Activated CD8-positive, alpha-beta memory T cell treated with anti-CD3 and anti-CD28 coated beads, Interleukin-2, amount 50 U/mL, for 4 hours (primary cell): ENCODE measurements around the gene CD164.
"Not testable (repeated sequence)": the region's sequence is repeated elsewhere in the genome, so short reads cannot be mapped to it uniquely, and the experiment has no call there.

Source experiments
- DNase-seq: peaks from one replicate; pipeline ENCODE4 v3.0.0-alpha.2; 2020

CD164 gene

DNA sequence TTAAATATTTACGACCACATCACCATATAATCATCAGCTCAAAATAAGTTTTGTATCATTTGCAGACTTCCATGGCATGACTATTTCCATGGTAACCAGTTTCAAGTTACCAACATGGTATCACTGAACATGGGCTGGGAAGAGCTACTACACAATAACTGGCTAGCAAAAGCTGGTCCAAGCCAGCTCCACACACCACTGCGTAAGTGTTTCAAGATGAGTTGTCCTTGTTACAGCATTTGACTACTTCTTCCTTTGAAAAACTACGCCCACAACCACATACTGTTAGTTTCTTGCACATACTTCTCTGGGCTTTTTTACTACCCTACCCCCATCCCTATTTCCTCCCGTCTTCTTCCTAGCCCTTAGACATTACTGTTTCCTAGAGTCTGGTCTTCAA lies 8.5 kb downstream of the CD164 start:
- DNase-seq, result no peak

DNA sequence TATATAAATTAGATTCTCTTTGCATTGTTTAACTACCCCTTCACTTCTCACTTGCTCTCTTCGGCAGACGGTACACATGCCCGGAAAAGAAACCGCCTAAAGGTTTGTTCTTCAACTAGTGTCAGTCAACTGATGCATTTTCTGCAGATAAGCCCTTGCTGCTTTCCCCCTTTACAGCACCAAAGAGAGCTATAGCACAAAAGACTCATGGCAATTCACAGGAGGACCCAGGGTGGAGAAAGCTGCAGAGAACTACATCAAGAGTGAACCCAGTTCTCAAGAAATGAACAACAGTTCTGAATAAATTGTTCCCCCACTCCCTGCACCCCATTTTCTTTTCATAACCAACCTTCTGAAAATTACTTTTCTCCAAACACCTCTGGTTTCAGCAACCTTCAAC lies 8.9 kb downstream of the CD164 start:
- DNase-seq, result no peak

DNA sequence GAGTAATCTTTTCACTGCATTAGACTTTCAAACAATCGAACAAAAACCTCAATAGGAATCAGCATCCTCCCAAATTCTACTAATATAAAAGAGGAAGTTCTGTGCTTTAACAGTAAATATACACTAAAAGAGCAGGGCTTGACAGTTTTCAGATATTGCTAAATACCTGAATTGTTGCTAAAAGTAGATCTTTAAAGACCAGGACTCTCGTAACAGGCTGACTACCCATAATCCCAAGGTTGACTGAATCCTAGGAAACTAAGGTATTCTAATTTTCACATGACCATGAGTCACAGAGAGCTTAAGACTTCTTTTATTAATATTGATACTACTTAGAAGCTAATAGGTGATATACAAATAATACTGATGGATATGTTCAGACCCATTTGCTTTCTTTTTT lies 10.1 kb downstream of the CD164 start:
- DNase-seq, result no peak

DNA sequence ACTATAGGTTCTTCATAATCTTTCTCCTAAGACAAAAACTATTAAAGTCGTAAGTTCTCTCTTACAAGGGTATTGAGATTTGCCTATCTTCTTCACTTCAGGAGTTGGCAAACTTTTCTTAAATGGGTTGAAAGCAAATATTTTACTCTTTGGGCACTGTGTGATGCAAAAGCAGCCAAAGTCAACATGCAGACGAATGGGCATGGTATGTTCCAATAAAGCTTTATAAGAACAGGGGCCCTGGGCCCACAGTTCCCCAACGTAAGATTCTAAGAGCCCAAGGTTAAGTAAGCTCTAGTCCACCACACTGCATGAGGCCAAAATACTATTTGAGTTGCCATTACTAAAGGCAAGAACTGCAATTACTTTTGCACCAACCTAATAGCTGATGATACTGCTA lies 11.5 kb downstream of the CD164 start:
- no peak for DNase-seq

DNA sequence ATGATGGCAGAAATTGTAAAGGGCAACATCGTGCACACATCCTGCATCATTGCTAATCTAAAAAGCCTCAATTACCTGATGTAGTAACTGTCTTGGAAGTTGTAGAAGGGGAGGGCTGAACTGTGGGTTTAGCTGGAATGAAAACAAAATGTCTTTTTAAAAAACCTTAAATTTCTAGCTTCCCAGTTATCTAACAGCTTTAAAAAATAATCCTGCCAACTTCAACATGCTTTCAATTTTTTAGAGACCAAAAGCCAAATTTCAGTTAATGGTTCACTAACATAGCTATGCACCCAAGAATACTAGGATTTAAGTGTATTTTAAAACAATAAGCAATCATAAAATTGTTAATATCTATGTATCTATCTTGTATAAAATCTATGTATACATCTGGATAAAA lies 11.9 kb downstream of the CD164 start:
- no peak for DNase-seq

DNA sequence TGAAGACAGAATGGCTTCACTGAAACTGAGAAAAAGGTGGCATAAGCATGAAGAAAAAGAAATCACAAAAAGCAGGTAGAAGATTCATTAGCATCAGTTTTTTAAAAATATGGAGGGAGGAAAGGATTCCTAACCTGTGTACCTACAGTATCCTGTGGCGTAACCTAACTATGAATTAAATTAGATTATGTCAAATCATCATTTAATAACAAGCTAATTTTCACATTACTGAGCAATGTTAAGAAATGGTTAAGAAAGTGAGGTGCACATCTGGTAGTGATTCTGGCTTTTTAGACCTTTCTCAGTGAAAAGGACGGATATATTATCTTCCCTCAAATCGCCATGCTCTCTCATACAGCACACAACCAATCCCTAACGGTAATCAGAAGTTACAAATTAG lies 12.5 kb downstream of the CD164 start:
- no peak for DNase-seq

DNA sequence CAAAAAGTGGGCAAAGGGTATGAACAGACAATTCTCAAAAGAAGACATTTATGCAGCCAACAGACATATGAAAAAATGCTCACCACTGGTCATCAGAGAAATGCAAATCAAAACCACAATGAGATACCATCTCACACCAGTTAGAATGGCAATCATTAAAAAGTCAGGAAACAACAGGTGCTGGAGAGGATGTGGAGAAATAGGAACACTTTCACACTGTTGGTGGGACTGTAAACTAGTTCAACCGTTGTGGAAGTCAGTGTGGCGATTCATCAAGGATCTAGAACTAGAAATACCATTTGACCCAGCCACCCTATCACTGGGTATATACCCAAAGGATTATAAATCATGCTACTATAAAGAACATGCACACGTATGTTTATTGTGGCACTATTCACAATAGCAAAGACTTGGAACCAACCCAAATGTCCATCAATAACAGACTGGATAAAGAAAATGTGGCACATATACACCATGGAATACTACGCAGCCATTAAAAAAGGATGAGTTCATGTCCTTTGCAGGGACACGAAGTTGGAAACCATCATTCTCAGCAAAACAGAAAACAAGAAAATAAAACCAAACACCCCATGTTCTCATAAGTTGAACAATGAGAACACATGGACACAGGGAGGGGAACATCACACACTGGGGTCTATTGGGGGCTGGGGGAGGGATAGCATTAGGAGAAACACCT lies 17.7 kb downstream of the CD164 start:
- DNase-seq, result not testable (repeated sequence)

DNA sequence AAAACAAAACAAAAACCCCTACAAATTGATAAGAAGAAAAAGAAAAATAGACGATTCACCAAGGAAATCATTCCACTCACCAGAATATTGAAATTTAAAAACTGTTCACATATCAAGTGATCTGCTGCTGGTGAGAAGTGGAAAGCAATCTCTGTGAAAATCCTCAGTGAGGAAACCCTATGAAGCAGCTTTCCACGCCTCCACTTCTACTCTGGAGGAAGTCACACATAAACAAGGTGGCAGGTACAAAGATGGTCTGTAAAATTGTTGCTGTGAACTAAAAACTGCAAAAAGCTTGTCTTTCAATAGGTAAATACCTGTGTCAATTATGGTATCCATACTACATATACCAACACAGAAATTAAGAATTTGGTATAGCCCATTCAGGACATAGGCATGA lies 18.5 kb downstream of the CD164 start:
- DNase-seq, result no peak

DNA sequence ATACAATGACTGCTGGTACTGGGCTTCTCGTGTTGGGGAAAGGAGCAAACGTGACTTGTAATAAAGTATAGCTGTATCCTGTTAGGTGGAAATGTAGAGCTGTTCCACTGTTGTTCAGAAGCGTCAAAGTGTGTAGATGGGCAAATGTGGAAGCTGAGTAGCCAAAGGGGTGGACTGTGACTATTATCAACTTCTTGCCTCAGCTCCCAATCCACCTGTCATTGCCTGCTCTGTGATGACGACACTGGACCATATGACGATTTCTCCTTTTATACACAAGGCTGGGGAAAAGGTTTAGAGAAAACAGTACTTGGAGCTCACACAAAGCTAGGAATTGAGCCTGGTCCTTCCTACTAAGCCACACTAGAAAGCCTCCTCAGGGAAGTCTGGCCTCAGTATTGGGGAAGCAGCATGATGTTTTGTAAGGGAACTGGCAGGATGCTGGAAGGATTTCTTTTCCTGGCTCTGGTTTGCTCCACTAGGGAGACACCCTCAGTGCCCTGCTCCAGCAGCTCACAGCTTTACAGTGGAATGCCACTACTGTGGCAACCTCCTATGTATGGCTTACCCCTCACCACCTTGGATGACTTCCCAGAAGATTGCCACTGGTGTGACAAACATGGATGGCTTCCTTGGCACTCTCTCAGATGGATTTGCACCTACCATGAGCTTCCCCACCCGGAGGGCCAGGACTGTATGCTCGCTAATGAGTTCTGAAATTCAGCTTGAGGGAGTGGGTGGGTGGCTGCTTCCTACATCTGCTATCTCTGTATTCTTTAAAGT lies 20.0 kb downstream of the CD164 start:
- DNase-seq, result no peak

DNA sequence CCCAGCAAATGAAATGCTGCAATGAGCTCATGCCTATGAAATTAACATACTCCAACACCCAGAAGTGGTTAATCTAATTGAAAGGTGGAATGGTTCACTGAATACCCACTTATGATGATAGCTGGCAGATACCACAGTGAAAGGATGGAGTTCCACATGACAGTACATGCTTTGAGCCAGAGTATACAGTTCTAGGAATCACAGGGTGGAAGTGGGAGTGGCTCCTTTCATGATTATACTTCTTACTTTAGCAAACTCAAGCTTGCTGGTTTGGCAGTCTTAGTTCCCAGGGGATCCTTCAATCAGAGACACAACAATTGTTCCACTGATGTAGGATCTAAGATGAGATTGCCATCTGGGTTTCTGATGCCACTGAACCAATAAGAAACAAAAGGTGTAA lies 21.5 kb downstream of the CD164 start:
- DNase-seq, result no peak

DNA sequence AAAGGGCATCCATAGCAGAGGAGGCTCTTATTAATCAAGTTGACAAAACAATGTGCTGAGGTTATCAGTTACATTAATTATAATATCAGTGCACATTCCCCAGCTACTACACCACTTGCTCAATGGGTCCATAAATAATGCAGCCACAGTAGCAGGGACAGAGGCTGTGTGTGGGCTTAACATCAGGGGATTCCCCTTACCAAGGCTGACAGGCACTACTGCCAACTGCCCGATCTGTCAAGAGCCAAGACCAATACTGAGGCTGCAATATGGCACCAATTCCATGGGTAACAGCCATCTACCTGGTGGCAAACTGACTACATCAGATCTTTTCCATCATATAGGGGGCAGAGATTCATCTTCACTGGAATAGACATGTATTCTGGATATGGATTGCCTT lies 22.0 kb downstream of the CD164 start:
- DNase-seq, result no peak

DNA sequence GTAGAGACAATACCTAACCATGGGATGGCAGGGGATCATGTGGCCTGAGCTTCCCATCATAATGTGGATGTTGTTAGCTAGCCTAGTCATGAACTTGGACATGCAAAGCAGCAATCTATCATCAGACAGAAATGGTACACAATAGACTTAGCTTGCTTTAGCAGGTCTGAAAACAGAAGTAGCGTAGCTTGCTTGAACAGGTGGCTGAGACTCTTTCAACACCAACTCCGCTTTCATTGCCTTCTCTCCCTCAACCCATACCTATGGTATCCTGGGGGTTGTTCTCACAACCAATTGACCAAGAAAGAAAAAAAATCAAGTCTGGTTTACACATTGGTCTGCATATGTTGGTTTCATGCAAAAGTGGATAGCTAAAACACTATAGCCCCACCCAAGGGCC lies 23.0 kb downstream of the CD164 start:
- no peak for DNase-seq

DNA sequence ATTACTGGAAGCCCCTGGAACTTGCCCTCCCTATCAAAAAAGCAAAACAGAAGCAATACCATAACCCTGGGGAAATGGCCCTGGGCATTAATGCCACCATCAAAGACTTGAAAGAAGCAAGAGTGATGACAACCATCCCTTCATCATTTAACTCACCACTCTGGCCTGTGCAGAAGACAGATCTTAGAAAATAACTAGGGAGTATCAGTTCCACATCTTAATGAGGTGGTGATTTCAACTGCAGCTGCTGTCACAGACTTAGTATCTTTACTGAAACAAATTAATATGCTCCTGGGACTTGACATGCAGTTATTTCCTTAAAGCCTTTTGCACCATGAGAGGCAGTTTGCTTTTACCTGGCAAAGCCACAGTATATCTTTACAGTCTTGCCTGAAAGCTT lies 24.1 kb downstream of the CD164 start:
- DNase-seq, result no peak

DNA sequence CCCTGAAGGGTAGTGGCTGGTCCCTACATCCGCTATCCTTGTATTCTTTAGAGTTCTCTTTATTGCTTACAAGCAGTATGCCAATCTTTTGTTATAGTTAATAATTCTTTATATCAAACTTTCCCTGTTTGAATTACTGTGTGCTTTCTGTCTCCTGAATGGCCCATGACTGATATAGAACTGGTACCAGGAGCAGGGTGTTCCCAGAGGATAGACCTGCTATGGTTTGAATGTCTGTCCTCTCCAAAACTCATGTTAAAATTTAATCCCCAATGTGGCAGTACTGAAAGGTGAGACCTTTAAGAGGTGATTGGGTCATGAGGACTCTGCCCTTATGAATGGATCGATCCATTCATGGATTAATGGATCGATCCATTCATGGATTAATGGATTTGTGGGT lies 26.0 kb downstream of the CD164 start:
- DNase-seq, result no peak

DNA sequence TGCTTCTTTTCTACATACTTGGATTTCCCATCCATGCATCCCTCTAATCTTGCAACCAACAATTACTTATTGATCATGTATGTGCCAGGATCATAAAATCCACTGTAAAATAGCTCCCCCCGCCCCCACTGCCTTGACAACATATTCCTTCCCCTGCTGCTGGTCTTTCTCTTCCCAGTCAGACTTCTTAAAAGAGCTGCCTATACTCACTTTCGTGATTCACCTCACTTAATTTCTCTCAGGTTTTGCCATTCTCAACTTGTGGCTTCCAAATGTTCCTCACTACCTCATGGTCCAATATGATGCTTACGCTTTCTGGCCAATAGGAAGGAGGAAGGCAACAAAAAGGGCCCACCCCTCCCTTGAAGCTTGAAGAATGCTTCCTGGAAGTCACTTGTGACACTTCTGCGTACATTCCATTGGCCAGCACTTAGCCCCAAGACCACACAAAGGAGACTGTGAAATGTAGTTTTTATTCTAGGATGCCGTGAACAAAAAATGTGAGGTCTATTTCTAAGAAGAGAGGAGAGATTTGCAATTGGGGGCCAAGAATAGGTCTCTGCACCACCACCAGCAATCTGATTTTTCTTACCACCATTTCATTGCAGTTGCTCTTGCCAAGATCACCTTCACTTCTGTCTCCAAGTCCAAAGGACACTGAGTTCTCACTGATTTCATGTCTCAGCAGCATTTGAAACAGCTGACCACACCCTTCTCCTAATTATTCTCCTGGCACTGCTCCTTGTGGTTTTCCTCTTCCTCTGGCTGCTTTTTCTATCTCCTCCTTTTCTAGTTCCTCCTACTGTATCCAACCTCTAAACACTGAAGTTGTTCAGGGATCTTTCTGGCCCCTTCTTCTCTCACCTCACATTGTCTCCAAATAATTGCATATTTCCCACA lies 30.8 kb downstream of the CD164 start:
- DNase-seq, result no peak

DNA sequence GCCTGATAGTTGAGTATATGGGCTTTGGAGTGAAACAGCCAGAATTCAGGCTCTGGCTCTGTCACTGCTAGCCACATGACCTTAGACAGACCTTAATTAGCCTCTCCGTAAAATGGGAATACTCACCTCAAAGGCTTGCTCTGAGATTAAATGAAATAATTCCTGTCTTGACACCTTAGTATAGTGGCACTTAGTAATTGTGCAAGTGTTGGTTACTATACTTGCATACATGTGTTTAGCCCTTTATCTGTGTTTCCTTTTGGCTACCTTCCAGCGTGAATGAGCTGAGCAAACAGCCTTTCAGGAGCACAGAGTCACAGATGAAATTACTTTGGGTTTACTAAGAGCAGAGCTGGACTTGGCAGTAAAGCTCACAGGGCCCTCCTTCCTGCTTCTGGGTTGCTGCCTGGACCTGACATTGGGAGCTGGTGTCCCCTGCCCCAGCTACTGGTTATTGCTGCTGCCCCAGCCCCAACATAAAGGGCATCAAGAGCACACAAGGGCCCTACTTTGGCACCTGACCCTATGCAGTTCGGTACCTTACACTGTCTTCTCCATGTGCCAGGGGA lies 32.8 kb downstream of the CD164 start:
- DNase-seq, result no peak

DNA sequence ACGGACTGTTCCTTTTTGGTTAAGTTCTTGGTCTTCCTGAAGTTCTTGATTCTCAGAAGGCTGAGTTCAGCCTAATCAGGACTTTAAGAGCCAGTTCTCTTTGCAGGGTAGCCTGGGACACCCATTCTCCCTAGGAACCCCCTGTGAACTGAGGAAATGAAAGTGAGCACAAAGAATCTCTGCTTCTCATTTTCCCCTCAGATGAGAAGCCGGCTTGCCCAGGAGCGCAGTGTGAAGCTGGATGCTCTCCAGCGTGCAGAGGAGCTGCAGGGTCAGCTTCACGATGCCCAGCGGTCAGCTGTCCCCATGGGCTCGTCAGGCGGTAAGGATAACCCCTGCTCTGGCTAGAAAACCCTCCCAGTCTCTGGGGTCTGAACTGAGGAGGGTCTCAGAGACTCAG lies 34.0 kb downstream of the CD164 start:
- no peak for DNase-seq

DNA sequence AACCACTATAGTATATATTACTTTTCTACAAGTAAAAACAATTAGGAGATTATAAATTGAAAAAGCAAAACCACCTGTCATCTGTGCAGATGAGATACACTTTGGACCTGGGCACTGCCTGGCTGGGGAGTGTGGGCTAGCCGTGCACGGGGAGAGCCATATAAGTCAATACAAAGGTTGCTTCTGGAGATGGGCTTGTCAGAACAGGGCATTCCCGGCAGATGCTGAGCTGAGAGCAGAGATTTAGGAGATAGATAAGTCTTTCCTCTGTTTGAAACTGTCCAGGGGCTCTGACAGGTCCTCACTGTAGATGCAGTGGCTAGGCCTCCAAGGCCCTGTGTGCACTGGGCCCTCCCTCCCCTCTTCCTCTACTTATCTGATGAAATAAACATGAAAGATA lies 34.5 kb downstream of the CD164 start:
- no peak for DNase-seq

DNA sequence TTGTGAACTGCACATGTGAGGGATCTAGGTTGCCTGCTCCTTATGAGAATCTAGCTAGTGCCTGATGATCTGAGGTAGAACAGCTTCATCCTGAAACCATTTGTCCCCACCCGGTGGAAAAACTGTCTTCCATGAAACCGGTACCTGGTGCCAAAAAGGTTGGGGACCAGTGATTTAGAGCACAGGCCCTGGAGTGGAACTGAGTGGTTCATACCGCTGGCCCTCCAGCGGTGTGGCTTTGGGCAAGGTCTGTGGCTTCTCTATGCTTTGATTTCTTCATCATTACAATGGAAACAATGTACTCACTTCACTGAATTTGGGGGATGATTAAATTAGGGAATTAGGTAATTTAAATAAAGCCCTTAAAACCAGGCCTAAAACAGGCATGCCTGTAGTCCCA lies 36.3 kb downstream of the CD164 start:
- DNase-seq, result no peak

DNA sequence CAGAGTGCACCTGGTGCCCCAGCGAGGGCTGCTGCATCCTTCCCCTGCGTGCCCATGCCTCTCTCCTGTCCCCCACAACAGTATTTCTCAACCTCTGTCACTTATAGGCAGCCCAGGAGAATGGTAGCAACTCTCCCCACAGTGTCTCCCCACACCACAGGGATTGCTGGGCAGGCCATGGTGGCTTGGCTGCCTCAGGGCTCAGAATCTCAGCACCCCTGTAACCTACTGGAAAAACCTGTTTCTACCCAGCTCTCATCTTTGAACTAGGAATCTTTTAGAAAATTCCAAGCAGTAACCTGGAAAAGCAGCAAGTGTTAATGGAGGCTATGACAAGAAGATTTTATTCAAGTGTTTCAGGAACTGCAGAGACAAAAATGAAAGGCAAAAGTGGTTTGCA lies 38.0 kb downstream of the CD164 start:
- DNase-seq, result no peak

DNA sequence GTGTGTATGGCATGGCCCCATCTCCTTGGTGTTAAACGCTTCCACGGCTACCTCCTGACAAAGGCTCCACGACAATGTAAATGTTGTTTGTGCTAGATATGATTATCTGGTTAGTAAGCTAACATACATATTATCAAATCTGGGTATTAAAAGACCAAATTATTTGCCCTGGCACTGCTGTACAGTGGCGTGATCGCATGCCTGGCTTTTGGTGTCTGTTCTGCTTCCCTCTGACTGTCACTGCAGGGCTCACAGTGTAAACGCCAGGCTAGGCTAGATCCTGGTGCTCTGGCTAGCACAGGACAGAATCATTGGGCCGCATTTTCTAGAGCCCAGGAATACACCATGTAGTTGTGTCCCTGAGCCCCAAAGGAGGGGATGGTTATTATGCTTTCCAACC lies 38.7 kb downstream of the CD164 start:
- no peak for DNase-seq

DNA sequence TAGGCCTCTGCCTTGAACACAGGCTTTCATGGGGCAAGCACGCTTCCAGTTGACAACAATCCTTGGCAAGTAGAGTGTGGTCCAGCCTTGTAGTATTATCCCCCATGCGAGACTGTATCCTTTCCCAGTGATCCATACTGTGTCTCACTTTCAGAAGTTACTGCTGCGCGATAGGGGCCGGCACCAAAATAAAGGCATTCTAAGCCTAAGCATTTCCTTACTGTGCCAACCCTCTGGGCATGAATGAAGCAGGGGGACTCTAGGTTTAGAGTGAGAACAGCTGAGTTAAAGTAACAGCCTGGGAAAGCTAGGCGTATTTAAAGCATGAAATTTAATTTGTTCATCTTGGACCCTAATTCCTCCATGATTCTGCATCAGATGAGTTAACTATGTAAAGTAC lies 39.4 kb downstream of the CD164 start:
- no peak for DNase-seq

DNA sequence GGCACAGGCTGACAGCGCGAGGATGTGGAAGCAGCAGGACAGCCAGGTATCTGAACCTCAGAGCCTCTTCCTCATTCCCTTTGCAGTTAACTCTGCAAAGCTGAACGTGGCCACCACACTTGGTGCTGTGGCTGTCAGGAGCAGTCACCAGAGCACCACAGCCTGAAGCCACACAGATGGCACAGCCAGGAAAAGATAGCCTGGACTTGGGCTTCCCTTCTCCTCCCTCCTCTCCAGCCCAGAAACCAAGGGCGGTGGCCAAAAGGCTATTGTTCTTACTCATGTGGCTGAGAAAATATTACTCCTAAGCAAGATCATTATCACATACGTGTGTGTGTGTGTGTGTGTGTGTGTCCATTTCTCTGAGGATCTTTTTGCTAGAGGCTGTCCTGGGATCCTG lies 39.8 kb downstream of the CD164 start:
- no peak for DNase-seq

DNA sequence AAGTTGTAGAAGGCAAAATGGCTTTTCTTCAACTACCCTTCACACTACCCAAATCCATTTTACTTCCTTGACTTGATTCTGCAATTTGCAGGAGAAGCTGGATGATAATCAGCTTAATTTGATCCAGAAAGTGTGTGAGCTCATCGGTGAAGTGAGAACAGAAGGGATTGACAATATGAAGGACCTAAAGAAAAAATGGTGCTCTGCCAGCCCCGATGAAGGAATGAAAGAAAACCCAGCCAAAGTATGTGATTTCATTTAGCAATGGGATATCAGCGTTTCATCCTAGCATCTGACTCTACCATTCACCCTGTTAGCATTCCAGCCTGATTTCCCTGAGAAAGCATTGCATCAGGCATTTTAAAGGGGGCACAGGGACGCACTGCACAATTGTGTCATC lies 41.5 kb downstream of the CD164 start:
- DNase-seq, result no peak
